ENCODE data around the gene DAB2IP.

DAB2IP gene

DNA sequence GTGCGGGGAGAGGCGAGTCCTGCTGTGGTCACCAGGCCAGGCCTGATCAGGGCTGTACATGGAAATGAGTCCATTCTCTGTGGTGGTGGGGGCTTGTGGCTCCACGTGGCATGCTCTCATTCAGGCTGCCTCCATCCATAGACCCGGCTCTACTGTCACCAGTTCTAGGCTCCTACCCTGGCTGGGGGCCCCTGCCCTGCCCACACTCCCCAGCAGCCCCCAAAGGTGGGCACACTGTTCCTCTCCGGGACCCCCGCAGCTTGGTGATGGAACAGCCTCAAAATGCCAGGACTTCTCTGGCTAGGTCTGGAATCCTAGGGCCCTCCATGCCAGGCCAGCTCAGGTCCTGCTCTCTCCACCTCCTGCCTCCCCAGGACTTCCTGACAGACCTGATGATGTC is 111.7 kb downstream of the DAB2IP start:
- no peak overlapping the region for H3K9ac ChIP-seq (ENCODE audit: low read depth, low read length)
- TF ChIP-seq EZH2 (IDR thresholded peaks at IDR 0.05; ENCODE audit: borderline replicate concordance, low read depth, low read length, severe bottlenecking): no peak
- TF ChIP-seq, protein P1, sequence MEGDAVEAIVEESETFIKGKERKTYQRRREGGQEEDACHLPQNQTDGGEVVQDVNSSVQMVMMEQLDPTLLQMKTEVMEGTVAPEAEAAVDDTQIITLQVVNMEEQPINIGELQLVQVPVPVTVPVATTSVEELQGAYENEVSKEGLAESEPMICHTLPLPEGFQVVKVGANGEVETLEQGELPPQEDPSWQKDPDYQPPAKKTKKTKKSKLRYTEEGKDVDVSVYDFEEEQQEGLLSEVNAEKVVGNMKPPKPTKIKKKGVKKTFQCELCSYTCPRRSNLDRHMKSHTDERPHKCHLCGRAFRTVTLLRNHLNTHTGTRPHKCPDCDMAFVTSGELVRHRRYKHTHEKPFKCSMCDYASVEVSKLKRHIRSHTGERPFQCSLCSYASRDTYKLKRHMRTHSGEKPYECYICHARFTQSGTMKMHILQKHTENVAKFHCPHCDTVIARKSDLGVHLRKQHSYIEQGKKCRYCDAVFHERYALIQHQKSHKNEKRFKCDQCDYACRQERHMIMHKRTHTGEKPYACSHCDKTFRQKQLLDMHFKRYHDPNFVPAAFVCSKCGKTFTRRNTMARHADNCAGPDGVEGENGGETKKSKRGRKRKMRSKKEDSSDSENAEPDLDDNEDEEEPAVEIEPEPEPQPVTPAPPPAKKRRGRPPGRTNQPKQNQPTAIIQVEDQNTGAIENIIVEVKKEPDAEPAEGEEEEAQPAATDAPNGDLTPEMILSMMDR (IDR thresholded peaks at IDR 0.05; ENCODE audit: borderline replicate concordance, extremely low read depth, low read length, poor library complexity, severe bottlenecking): no peak
- DNase-seq (no peak), ATAC-seq (ENCODE audit: insufficient read depth, low read depth) (no peak)
- no peak overlapping the region for H3K4me3 ChIP-seq (ENCODE audit: low read depth in 1 of 2, low read length in 2 of 2)
- H4K20me1 ChIP-seq (ENCODE audit: insufficient read depth, low read length): no peaks in the 10 kb centered on the region; the same call in 1 of the 2 replicates
- H3K27me3 ChIP-seq (ENCODE audit: insufficient read depth, low read length, poor library complexity): no peaks in the 10 kb centered on the region
- no peak overlapping the region for H3K4me2 ChIP-seq (ENCODE audit: insufficient read depth, low read length)
- no peaks in the 10 kb centered on the region for H3K4me1 ChIP-seq (ENCODE audit: insufficient read depth, low read length)
- no peaks in the 10 kb centered on the region for H3K79me2 ChIP-seq (ENCODE audit: insufficient read depth, low read length)
- H2AFZ ChIP-seq (ENCODE audit: low read depth, low read length): no peak overlapping the region
- no peaks in the 10 kb centered on the region for H3K9me3 ChIP-seq (ENCODE audit: insufficient read depth, low read length, severe bottlenecking)
- H3K36me3 ChIP-seq (ENCODE audit: insufficient read depth, low read length): no peaks in the 10 kb centered on the region
- no peak overlapping the region for H3K27ac ChIP-seq (ENCODE audit: low read length)

DNA sequence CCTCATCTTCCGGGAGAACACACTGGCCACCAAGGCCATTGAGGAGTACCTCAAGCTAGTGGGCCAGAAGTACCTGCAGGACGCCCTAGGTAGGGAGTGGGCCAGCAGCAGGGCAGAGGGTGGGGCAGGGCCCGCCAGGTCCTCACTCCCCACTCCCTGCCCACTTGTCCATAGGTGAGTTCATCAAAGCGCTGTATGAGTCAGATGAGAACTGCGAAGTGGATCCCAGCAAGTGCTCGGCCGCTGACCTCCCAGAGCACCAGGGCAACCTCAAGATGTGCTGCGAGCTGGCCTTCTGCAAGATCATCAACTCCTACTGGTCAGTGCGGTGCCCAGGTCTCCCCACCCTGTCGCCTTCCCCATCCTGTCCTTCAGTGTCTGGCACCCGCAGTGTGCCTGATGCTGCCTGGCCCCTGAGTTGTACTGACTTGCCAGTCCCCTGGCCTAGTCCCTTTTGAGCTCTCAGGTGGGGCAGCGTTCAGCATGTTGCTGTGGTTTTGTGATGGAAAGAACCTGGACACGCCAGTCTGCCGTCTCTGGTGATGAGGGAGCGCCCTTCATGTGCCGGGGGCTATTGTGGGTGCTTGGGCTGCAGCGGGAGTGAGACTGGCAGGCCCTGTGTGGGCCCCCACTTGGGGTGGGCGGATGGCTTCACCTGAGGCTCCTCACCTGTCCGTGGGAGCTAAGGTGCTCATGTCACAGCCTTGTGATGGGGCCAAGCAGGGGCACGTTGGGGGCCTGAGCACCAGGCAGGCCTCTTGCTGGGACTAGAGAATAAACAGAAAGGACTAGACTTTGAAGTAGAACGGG is 112.3 kb downstream of the DAB2IP start:
- H3K4me2 ChIP-seq (ENCODE audit: insufficient read depth, low read length): no peak overlapping the region
- no peaks in the 10 kb centered on the region; the same call in 1 of the 2 replicates for H4K20me1 ChIP-seq (ENCODE audit: insufficient read depth, low read length)
- no peaks in the 10 kb centered on the region for H3K36me3 ChIP-seq (ENCODE audit: insufficient read depth, low read length)
- ATAC-seq (ENCODE audit: insufficient read depth, low read depth): no peak
- H2AFZ ChIP-seq (ENCODE audit: low read depth, low read length): no peak overlapping the region
- DNase-seq: no peak
- no peak overlapping the region for H3K4me3 ChIP-seq (ENCODE audit: low read depth in 1 of 2, low read length in 2 of 2)
- no peak overlapping the region for H3K9ac ChIP-seq (ENCODE audit: low read depth, low read length)
- H3K9me3 ChIP-seq (ENCODE audit: insufficient read depth, low read length, severe bottlenecking): no peaks in the 10 kb centered on the region
- no peak overlapping the region for H3K27ac ChIP-seq (ENCODE audit: low read length)
- no peak for TF ChIP-seq EZH2 (IDR thresholded peaks at IDR 0.05; ENCODE audit: borderline replicate concordance, low read depth, low read length, severe bottlenecking)
- TF ChIP-seq, protein P1 (IDR thresholded peaks at IDR 0.05; ENCODE audit: borderline replicate concordance, extremely low read depth, low read length, poor library complexity, severe bottlenecking): no peak
- H3K4me1 ChIP-seq (ENCODE audit: insufficient read depth, low read length): no peaks in the 10 kb centered on the region
- H3K79me2 ChIP-seq (ENCODE audit: insufficient read depth, low read length): no peaks in the 10 kb centered on the region
- peaks cover 3% of the 10 kb centered on the region for H3K27me3 ChIP-seq (ENCODE audit: insufficient read depth, low read length, poor library complexity)

DNA sequence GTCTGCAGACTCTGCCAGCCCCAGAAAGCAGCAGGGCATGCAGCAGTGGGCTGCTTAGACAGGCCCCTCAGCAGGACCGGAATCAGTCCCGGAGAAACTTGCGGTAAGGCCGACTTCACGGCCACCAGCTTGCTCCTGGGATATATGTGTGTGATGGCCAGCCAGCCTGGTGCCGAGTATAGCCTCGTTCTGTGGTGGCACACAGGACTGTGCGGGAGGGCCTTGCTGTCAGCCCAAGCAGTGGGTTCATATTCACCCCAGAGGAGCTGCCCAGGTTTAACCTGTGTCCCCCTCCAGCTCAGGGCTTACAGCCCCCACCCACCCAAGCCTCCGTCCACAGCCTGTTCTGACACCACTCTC is 112.9 kb downstream of the DAB2IP start:
- ATAC-seq (ENCODE audit: insufficient read depth, low read depth) (no peak), DNase-seq (no peak)
- no peak overlapping the region for H3K4me3 ChIP-seq (ENCODE audit: low read depth in 1 of 2, low read length in 2 of 2)
- H3K27me3 ChIP-seq (ENCODE audit: insufficient read depth, low read length, poor library complexity): peaks cover 4% of the 10 kb centered on the region
- no peaks in the 10 kb centered on the region for H3K4me1 ChIP-seq (ENCODE audit: insufficient read depth, low read length)
- no peaks in the 10 kb centered on the region for H3K36me3 ChIP-seq (ENCODE audit: insufficient read depth, low read length)
- H3K4me2 ChIP-seq (ENCODE audit: insufficient read depth, low read length): no peak overlapping the region
- no peaks in the 10 kb centered on the region for H3K79me2 ChIP-seq (ENCODE audit: insufficient read depth, low read length)
- no peaks in the 10 kb centered on the region for H3K9me3 ChIP-seq (ENCODE audit: insufficient read depth, low read length, severe bottlenecking)
- H4K20me1 ChIP-seq (ENCODE audit: insufficient read depth, low read length): no peaks in the 10 kb centered on the region; the same call in 1 of the 2 replicates
- H3K27ac ChIP-seq (ENCODE audit: low read length): no peak overlapping the region
- no peak for TF ChIP-seq EZH2 (IDR thresholded peaks at IDR 0.05; ENCODE audit: borderline replicate concordance, low read depth, low read length, severe bottlenecking)
- TF ChIP-seq, protein P1 (IDR thresholded peaks at IDR 0.05; ENCODE audit: borderline replicate concordance, extremely low read depth, low read length, poor library complexity, severe bottlenecking): no peak
- H2AFZ ChIP-seq (ENCODE audit: low read depth, low read length): no peak overlapping the region
- H3K9ac ChIP-seq (ENCODE audit: low read depth, low read length): no peak overlapping the region

Data from DND-41 (cell line).